Midbrain (tissue), 1 donor: ENCODE results near the gene NECAB3.
A peak's percentile ranks its signal among the peaks of the same experiment; 100 is the strongest.
"Not testable (repeated sequence)": the region's sequence is repeated elsewhere in the genome, so short reads cannot be mapped to it uniquely, and the experiment has no call there.

ENCODE experiments used
- DNase-seq: peaks from one replicate; lab custom pipeline; 2025; lab: John Stamatoyannopoulos, UW

The NECAB3 gene

DNA sequence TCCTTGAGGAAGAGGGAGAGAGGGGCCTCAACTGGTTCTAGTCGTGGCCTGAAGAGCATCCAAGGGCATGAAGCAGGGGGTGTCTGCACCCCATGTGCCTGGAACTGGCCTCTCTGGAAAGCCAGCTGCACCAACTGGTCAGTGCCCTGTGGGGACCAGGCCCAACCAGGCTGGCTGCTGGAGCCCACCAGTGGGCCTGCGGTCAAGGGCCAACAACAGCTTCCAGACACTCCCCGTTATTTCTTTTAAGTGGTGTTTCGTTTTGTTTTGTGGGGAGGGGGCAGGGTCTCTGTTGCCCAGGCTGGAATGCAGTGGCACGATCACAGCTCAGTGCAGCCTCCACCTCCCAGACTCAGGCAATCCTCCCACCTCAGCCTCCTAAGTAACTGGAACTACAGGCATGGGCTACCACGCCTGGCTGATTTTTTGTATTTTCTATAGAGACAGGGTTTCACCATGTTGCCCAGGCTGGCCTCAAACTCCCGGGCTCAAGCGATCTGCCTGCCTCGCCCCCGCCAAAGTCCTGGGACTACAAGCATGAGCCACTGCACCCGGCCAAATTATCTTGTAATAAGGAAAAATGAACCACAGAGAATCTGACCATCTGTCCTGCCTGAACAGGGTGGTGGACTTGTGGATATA, 24.0 kb downstream of the NECAB3 start:
- DNase-seq: no peak

DNA sequence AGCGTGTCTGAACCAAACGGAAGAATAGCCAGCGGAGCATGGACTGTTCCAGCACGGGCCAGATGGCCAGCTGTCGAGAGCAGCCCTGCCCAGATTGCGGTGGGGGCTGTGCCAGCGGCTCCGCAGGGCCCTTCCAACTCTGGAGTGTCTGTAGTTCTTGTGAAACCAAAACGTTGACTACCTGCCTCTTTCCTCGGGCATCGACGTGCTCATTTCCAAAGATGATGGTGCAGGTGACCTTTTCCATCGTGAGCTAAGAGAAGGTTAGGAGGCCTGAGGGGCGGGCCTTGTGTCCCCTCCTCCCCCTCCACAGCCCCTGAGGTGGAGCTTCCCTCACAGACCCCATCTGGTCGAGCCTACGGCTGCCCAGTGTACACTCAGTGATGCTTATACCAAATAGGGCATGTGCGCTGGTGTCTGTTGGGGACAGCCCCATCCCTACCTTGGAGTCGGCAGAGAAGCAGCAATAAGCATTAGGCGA, 25.0 kb downstream of the NECAB3 start:
- DNase-seq: peak; percentile 47

DNA sequence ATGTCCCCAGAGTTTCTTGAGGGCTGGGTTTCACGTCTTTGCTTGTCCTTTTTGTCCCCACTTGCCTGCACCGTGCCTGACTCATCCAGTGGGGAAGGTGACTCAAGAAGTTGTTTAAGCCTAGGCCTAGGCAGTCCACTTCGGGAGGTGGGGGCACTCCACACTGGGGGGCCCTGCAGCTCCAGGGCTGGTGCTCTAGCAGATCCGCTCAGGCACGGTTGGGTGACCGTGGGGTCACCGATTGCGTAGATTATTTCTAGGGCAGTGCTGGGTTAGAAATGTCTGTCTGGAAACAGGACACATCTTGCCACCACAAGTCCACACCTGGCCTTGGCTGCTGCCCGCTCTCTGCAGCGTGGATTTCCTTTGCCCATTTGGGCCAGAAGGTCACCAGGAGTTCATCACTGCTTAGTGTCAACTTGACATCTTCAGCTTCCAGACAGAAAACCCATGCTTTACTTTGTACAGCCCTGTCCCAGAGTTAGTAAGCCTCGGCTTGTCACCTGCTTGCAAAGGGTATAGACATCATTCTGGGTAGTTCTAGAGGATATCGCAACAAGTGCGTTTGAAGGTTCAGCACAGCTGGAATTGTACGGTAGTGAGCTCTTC, 25.7 kb downstream of the NECAB3 start:
- DNase-seq: no peak

DNA sequence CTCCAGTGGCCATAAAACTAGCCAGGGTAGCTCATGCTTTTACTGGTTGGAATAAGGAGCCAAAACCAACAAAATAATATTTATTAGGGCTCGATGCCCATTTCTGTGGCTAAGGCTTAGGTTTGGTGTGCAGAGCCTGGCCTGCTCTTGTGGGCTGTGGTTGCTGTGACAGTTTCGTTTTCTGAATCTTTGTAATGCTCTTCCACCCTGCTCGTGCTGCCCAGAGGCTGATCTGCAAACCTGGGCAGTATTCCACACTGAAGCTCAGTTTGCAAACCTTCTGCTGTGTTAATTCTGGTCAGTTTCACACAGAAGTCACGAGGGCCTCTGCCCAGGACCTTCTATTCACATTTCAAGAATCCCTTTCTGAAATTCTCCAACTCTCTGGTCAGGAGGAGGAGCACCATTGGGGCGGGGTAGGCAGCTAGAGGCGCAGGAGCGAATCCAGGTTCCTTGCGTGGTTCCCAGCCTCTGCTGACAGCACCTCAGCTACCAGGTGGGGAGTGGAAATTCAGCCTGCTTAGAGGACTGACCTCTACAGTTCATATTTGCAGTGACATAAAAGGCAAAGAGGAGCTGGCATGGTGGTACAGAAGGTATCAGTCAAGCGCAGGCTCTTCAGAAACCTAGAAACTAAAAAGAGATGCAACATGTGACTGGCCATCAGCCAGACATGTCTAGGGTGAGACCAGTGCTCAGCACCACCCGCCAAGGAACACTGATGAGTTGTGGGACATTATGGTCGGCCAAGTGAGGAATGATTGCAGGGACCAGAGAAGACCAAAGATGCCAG, 26.4 kb downstream of the NECAB3 start:
- DNase-seq: no peak

DNA sequence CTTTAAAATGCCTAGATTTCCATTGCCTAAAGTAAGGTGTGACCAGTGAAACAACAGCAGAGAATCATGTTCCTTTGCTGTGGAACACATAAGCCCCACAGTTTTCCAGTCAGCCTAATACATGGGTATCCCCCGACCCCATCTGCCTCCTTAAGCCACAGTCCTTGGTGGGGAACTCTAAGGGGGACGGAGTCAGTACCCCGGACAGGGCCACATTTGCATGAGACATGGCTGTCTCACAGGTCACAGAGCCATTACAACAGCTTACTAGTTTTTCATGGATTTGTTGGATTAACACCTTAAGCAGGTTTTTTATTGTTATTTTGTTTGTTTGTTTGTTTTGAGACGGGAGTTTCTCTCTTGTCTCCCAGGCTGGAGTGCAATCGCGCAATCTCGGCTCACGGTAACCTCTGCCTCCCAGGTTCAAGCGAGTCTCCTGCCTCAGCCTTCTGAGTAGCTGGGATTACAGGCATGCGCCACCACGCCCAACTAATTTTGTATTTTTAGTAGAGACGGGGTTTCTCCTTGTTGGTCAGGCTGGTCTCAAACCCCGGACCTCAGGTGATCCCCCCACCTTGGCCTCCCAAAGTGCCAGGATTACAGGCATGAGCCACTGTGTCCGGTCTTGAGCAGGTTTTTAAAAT, 27.1 kb downstream of the NECAB3 start:
- not testable (repeated sequence) for DNase-seq

DNA sequence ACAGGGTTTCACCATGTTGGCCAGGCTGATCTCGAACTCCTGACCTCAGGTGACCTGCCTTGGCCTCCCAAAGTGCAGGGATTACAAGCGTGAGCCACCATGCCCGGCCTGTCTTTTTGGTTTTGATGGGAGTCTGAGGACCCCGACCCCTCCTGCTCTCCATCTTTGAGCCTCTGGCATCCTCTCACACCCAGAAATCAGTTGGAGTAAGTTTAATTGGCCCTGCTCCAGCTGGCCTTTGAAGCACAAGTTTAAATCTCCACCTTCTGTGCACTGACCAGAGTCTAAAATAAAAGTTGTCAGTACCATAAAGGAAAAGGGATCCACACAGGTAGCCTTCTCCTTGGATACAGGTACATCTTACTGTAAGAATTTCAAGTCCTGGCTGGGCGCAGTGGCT, 28.0 kb downstream of the NECAB3 start:
- no peak for DNase-seq

DNA sequence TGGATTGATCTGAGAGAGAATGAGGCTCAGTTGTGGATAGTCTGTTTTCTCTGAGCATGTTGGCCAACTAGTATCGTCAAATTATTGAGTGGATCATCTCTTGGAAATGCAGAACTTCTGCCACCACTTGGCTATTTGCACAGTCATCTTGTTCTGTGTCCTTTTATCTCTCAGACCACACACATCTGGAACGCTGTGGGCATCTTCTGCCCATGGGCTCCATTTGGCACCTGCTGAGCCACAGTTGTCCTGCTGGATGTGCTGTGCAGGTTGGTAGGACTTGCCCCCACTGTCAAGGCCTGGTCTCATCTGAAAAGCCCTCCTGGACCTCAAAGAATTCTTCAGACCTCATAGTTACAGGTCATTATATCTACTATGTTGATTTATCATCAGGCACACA, 28.8 kb downstream of the NECAB3 start:
- DNase-seq: no peak

DNA sequence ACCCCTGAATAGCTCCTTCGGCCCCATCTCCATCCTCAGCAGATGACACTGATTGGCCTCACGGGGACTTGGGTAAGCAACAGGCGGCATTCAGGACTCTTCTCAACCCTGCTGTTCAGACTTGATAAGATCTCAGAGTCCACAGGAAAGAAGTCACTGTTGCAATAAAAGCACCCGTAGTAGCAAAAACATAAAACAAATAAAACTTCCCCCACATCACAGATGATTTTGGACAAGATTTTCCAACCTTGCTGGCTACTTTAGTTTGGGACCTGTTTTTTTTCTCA, 29.2 kb downstream of the NECAB3 start:
- no peak for DNase-seq

DNA sequence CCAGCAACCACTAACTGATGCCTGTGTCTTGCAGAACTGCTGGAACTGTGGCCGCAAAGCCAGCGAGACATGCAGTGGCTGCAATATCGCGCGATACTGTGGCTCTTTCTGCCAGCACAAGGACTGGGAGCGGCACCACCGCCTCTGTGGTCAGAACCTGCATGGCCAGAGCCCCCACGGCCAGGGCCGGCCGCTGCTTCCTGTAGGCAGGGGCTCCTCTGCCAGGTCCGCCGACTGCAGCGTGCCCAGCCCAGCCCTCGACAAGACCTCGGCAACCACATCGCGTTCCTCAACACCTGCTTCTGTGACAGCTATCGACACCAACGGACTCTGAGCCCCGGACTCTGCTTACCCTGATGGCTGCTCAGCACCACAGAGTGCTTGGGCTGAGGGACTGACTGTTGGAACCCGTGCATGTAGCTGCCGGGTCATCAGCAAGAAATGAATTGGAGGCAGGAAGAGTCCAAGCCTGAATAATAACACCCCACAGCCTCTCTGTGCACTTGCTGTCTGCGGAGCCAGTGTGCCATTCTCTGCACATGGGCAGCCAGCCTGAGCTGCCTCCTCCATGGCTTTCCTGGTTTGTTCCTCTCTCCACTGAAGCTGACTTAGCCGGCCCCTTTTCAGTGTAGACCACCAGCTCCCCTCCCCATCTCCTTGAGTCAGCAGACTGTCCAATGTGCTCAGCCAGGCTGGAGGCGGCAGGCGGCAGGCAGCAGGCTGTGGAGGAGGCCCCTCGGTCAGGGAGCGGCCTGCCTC, 29.7 kb downstream of the NECAB3 start:
- DNase-seq: no peak

DNA sequence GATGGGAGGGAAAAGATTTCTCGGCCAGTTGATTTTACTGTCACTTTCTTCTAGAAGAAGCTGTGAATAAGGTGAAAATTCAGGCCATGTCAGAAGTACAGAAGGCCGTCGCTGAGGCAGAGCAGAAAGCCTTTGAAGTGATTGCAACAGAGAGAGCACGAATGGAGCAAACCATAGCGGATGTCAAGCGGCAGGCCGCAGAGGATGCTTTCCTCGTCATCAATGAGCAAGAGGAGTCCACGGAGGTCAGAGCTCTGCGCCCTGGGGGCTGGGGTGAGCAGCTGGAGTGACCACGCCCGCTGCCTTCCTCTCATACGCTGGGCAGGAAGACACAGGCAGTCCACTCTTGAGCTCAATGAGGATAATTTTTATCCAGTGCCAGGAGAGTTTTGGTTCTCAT, 33.9 kb downstream of the NECAB3 start:
- DNase-seq: no peak

DNA sequence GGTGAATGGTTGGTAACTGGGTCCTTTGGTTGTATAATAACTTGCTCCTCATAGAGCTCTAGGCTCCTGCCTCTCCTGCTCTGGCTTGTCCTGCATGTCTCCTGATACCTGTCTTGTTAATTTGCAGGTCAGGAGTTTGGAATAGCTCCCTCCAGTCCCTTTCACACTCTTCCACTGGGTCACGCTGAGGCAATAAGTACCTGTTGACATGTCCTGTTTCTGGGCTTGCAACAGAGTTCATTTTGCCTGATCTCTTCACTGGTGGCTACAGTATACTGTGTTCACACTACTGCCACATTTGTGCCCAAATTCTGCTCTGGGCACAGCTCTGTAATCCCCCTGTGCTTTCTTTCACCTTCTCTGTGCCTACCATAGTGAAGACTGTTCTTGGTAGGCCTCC, 37.5 kb downstream of the NECAB3 start:
- no peak for DNase-seq

DNA sequence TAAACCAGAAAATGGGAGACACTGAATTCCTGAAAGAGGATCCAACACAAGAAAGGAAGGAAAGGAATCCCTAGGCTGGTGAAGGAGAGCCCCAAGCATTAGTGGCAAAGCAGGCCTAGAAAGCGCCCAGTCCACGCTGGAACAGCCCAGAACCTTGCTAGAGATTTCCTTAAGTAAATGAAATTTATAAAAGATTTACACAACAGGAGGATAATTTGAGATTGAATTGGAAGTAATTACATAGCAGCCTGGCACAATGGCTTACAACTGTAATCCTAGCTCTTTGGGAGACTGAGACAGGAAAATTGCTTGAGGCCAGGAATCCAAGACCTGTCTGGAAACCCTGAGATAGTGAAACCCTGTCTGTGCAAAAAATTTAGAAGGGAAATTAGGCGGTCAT, 38.9 kb downstream of the NECAB3 start:
- DNase-seq: no peak

DNA sequence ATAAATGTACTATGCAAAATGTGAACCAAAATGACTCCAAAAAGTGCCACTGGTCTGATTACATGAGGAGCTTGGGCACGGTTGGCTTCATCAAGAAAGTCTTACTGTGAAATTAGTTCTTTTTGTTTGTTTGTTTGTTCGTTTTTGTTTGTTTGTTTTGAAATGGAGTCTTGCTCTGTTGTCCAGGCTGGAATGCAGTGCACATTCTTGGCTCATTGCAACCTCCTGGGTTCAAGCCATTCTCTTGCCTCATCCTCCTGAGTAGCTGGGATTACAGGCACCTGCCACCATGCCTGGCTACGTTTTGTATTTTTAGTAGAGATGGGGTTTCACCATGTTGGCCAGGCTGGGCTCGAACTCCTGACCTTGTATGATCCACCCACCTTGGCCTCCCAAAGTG, 42.3 kb downstream of the NECAB3 start:
- not testable (repeated sequence) for DNase-seq

DNA sequence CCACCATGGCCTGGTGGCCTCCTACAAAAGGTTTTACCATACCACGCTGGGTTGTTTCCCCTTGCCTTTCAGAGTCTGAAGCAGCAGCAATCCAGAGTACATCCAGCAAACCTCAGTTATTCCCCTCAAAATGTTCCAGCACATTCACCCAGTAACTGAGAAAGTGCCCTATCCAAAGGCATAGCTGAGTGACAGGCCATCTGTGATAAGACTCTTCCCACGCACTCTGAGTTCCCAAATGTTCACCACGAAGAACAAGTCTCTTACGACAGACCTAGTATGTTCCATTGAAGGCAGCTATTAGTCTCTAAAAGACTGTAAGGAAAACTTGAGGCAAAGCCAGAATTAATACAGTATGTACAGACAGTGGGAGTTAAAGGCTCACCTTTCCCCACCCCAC, 43.7 kb downstream of the NECAB3 start:
- no peak for DNase-seq

DNA sequence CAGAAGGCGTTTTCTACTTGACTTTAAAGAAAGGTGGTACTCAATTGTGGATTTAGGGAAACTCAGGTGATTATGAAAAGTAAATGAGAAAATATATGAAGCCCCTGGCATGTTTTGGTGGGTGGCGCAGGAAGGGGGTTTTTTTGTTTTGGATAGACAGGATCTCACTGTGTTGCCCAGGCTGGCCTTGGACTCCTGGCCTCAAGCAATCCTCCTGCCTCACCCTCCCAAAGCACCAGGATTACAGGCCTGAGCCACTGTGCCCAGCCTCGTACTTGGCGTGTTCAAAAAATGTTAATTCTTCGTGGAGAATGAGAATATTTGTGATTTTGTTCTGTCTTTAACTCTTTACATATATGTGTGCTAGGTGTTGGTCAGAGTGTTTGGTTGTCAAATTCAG, 44.2 kb downstream of the NECAB3 start:
- no peak for DNase-seq

DNA sequence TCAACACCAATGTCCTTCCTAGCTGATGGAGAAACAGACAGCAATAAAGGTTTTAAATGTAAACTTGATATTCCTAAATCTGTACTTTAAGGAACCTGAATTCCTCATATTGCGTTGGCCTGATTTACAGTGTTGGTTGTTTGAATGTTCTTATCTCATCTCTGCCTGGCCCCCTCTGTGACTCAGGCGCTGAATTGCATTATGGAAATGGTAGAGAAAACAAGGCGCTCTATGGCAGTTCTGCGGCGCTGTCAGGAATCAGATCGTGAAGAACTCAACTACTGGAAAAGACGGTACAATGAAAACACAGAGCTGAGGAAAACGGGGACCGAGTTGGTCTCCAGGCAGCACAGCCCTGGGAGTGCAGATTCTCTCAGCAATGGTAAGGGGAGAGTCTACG, 44.7 kb downstream of the NECAB3 start:
- no peak for DNase-seq

DNA sequence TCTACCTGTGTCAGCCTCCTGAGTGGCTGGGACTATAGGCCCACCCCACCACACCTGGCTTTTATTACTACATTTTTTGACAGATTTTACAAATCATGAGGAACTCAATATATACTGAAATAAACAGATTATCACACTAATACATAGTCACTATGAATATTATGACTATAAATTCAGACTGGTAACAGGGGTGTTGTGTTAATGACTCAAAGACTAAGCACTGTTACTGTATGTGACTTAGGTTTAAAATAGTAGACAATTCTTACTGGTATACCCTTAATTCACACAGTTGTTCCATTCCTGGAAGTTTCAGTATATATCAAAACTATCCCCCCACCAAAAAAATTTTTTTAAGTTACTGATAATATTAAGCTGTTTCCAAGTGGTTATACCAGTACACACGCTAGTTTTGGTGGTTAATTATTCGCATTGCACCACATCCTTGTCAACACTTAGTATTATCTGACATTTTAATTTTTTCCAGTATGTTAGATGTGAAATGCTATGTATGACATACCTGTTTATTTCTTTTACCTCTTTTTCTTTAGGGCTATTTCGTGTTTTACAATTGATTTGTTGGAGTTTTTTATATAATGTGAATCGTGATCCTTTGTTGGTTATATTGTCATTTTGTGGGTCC, 46.5 kb downstream of the NECAB3 start:
- no peak for DNase-seq

DNA sequence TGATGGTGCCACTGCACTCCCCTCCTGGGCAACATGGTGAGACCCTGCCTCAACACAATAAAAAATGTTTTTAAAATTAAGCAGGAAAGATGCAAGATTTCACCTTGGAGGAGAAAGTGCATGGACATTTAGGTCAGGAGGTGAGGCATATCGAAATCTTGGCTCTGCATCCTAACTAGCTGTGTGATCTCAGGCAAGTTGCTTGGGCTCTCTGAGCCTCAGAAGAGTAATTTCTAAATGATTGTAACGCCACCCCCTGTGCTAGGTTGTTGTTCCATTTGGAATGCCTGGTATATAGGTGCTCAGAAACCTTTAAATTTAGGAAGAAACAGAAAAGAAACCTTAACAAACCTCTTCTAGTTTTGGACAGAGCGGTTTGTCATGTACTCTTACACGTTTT, 48.0 kb downstream of the NECAB3 start:
- DNase-seq: no peak

DNA sequence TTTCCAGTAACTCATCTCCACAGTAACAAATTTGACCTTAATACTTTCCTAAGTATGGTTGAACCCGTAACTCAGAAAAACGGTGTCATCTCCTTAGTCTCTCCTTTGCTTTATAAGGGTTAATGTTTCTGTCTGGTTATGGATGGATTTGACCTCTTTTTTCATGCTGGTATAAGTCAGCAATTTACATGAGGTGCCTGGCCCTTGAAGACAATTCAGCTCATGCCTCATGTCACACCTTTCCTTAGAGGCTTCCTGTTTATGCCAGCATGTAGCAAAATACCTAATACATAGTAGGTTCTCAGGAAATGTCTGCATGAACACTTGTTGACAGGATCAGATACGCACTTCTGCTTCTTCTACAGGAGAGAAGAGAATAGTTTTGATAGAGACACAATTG, 49.8 kb downstream of the NECAB3 start:
- no peak for DNase-seq

DNA sequence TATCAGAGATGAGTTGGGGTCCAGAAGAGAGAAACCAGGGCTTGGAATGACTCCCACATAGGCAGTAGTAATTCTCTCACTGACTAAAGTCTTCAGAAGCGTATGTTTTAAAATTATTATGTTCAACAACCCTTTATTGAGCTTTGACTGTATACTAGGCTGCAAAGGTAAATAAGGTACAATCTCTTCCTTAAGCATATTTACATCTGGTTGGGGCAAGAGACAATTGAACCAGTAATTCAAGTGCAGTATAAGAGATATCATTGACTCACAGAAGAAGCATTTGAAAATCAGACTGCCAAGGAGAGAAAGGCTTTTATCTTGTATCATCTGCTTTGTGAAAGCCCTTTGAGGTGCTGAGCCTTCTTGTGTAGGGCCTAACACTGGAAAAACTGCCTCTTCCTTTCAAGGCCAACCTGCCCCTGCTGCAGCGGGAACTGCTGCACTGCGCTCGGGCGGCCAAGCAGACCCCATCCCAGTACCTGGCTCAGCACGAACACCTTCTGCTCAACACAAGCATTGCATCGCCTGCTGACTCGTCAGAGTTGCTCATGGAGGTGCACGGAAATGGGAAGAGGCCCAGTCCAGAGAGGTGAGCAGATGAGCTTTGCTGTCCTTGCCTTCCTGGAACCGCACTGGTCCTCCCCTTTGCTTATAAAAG, 51.4 kb downstream of the NECAB3 start:
- DNase-seq: no peak

DNA sequence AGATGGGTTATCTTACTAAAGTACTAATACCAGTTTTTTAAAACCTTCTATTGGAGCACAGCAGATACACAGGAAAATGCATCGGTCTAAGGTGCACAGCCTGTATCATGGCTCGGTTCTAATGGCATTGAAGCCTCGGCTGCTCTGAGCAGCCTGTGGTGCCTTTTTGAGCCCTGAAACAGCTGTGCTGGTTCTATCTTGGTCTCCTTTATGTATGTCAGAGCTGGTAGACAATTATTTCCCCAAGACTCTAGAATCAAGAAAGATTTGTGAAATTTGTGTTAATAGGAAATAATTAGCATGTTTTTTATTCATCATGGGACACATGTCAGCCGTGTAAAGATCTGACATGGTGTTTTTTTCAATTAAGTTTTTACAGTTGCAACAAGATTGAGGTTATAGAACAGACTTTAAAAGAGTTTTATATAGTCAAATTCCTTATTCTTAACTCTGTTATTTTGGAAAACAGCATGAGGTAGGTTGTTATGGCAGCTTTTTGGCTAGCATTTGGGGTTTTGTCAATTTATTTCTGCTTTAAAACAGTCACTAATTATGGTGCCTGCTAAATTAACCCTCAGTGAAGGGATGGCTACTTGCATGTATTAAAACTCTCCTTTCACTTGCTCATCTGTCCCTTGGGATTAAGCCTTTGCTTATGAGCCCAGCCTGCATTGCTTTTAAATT, 52.4 kb downstream of the NECAB3 start:
- DNase-seq: no peak
